ENCODE results near the gene OXNAD1. TPM values are rescaled to one million over a fixed set of nuclear protein-coding genes. Genes with fewer than 3 reads are reported as not detected.

Gene OXNAD1
- total and polyA plus RNA-seq, 7 donors, result 11.3 to 23.1 (median 14.4) TPM

DNA sequence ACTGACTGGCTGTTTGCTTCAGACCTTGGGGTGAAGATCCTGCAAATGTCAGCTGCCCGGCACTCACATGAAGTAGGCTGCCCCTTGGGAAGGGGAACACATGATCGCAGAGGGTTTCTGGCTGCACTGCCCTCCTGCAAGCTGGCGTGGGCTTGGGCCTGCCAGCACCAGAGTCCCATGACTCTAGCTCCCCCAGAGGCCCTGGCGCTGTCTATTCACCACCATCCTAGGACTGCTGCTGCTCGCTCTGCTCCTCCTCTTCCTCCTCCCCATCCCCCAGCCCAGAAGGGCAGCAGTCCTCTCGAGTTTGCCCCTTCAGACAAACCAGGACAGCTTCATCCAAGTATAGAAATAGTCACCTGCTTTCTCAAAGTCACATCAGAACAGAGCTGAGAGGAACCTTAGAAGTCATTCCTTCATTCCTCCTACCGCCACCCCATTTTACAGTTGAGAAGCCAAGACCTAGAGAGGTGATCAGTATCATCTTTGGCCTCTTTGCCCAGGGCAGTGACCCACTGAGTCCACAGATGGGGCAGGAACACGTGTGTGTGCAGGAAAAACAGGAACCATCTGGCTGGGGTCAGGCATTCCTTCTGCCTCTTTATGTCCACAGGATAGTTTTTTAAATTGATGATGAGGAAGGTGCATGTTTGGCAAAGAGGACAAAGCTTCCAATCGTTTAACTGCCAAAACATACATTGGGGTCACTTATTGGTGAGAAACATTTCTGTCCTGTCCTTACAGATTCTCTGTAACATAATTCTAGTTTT lies 13.5 kb upstream of the OXNAD1 start:
- 77 to 87% methylated on average over 9 of the region's 9 CpGs for WGBS, 2 donors
- no peak for TF ChIP-seq POLR2A (IDR thresholded peaks at IDR 0.05)
- no peak for TF ChIP-seq POLR2AphosphoS5 (IDR thresholded peaks at IDR 0.05)
- no peak for TF ChIP-seq EP300 (IDR thresholded peaks at IDR 0.05)
- TF ChIP-seq, protein P1, sequence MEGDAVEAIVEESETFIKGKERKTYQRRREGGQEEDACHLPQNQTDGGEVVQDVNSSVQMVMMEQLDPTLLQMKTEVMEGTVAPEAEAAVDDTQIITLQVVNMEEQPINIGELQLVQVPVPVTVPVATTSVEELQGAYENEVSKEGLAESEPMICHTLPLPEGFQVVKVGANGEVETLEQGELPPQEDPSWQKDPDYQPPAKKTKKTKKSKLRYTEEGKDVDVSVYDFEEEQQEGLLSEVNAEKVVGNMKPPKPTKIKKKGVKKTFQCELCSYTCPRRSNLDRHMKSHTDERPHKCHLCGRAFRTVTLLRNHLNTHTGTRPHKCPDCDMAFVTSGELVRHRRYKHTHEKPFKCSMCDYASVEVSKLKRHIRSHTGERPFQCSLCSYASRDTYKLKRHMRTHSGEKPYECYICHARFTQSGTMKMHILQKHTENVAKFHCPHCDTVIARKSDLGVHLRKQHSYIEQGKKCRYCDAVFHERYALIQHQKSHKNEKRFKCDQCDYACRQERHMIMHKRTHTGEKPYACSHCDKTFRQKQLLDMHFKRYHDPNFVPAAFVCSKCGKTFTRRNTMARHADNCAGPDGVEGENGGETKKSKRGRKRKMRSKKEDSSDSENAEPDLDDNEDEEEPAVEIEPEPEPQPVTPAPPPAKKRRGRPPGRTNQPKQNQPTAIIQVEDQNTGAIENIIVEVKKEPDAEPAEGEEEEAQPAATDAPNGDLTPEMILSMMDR (IDR thresholded peaks at IDR 0.05), result no peak
- DNase-seq, result no peak
- H3K9me3 ChIP-seq, result no peaks in the 10 kb centered on the region
- no peaks in the 10 kb centered on the region for H3K36me3 ChIP-seq
- H3K4me3 ChIP-seq, result no peak overlapping the region
- H3K27me3 ChIP-seq, result no peaks in the 10 kb centered on the region
- H3K4me1 ChIP-seq, result peaks cover 0 to 6% (median 0%) of the 10 kb centered on the region in 4 donors
- intact Hi-C loops (cut with DNase I), result no loop called here
- H3K27ac ChIP-seq, result no peak overlapping the region

DNA sequence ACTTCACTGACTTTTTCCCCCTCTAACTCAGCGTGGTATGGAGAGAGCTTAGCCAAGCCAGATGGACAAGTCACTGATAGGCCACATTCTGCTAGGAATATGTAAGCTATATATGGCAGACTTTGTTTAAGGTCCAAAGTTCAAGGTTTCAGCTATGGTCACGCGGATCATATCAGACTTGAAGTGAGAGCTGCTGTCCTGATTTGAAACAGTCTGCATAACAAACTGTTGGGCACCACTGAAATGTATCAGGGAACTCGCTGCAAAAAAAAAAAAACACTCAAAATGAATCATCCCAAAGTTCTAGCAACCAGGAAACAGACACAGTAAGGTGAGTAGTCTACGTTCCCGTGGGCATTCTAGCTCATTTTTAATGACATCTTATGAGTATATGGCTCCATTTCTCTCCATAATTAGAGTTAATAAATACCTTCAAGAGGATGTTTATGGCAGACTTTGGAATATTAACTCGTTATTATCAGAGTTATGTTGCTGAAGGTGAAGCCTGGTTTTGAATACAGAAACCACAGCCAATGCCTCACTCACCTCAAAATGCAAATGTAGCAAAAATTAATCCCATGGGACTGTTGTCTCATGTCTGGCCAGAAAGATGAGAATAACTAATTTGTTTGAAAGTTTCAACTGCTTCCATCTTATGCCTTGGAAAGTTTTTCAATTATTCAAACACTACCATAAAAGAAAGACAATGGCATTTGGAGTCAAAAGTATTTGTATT lies 12.6 kb upstream of the OXNAD1 start:
- no peak for DNase-seq
- Histone ChIP-seq H3K4me1 (peaks cover 0 to 2% (median 0%) of the 10 kb centered on the region in 4 donors), H3K9me3 (no peaks in the 10 kb centered on the region), H3K27ac (no peak overlapping the region), H3K4me3 (no peak overlapping the region), H3K36me3 (no peaks in the 10 kb centered on the region), H3K27me3 (no peaks in the 10 kb centered on the region)
- TF ChIP-seq EP300 (IDR thresholded peaks at IDR 0.05), result no peak
- intact Hi-C loops (cut with DNase I), result no loop called here
- WGBS, 2 donors, result 13 to 56% methylated on average over 7 of the region's 7 CpGs

DNA sequence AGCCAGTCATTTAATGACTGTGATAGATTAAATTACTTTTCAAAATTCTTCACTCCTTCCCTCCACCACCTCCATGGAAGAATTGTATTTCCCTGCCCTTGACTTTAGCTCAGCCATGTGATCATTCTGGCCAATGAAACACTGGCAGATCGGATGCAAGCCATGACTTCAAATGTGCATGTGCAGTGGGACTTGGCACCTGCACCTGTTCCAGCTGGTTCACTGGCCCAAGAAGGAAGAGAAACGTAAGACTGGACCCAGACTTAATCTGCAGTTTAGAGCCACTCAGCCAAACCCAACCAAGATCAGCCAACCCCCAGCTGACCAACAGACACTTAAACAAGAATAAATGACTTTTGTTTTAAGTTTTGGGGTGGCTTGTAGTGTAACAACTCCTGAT lies 12.0 kb upstream of the OXNAD1 start:
- intact Hi-C loops (cut with DNase I), result no loop called here
- no peak for DNase-seq
- TF ChIP-seq EP300 (IDR thresholded peaks at IDR 0.05) (no peak), POLR2AphosphoS5 (IDR thresholded peaks at IDR 0.05) (no peak), POLR2A (IDR thresholded peaks at IDR 0.05) (no peak)
- TF ChIP-seq, protein P1 (IDR thresholded peaks at IDR 0.05), result no peak
- Histone ChIP-seq H3K27ac (no peak overlapping the region), H3K9me3 (no peaks in the 10 kb centered on the region), H3K4me1 (peaks cover 0 to 1% (median 0%) of the 10 kb centered on the region in 4 donors), H3K36me3 (no peaks in the 10 kb centered on the region), H3K4me3 (no peak overlapping the region), H3K27me3 (no peaks in the 10 kb centered on the region)
- 77 to 78% methylated on average over 2 of the region's 2 CpGs for WGBS, 2 donors

DNA sequence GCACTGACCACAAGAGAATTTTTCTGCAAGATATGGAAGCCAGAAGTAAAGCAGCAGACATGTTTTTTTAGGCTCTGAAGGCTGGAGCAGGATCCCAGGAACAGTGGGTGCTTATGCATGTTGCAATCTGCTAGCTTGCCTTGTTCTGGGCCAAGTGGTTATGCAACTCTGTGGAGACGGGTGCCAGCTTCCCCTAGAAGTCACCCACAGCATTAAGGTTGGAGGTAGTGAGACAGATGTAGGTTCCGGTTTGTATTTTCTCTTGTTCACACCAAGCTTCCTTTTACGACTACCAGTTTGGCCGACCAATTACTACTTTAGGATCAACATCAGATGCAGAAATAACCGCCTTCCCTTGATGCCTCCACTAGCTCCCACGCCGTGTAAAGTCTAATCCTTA lies 11.4 kb upstream of the OXNAD1 start:
- peaks cover 0 to 6% (median 0%) of the 10 kb centered on the region in 4 donors for H3K4me1 ChIP-seq
- H3K36me3 ChIP-seq, result peaks cover 0 to 3% (median 0%) of the 10 kb centered on the region in 4 donors
- TF ChIP-seq, protein P1 (IDR thresholded peaks at IDR 0.05), result no peak
- TF ChIP-seq EP300 (IDR thresholded peaks at IDR 0.05) (no peak), POLR2AphosphoS5 (IDR thresholded peaks at IDR 0.05) (peak in 1 of 4 donors; percentile 40)
- WGBS, 2 donors, result 84 to 89% methylated on average over 7 of the region's 7 CpGs
- no peaks in the 10 kb centered on the region for H3K27me3 ChIP-seq
- no peaks in the 10 kb centered on the region for H3K9me3 ChIP-seq
- H3K27ac ChIP-seq, result no peak overlapping the region
- no peak overlapping the region for H3K4me3 ChIP-seq
- peak; percentile 84 for DNase-seq
- intact Hi-C loops (cut with DNase I), result no loop called here

DNA sequence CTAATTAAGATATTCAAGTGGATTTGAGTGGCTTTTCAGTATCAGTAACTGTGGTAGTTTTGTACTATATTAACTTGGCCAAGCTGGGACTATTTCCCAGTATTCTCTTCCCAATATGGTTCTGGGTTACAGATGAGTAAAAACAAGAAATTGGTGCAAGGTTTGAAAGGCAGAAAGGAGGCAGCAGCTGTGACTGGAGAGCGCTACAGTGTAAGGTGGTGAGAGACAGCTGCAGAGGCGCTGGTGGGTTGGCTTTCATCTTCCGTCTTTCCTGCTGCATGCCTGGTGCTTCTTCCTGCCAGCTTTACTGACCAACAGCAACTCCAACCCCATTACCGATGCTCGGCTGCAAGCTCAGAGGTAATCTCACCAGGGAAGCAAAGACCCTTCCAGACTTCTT lies 10.1 kb upstream of the OXNAD1 start:
- Histone ChIP-seq H3K4me1 (peaks cover 0 to 6% (median 0%) of the 10 kb centered on the region in 4 donors), H3K9me3 (no peaks in the 10 kb centered on the region), H3K27ac (no peak overlapping the region), H3K36me3 (peaks cover 0 to 16% (median 3%) of the 10 kb centered on the region in 4 donors), H3K4me3 (no peak overlapping the region), H3K27me3 (no peaks in the 10 kb centered on the region)
- intact Hi-C loops (cut with DNase I), result no loop called here
- TF ChIP-seq EP300 (IDR thresholded peaks at IDR 0.05), result no peak
- no peak for TF ChIP-seq POLR2A (IDR thresholded peaks at IDR 0.05)
- no peak for TF ChIP-seq POLR2AphosphoS5 (IDR thresholded peaks at IDR 0.05)
- TF ChIP-seq, protein P1 (IDR thresholded peaks at IDR 0.05), result no peak
- no peak for DNase-seq
- 63 to 84% methylated on average over 5 of the region's 5 CpGs for WGBS, 2 donors
